Measurements from ENCODE around the gene CD109.

DNA sequence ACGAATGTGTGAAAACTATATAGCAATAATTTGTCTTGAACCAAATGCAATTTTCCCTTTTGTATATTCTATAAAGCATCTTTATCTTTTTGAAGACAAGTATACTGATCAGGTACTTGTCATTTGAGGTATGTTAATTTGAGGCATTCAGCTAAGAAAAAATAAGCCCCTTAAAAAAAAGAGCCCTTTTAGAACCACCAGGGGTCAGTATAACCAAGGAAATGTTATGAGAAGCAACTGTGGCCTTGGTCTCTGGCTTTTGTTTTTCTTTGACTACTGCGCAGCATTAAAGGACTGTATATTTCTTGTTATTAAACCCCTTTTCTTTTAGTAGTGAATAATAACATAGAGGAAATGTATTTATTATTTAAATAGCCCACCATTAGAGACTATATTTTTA lies 43.1 kb downstream of the CD109 start:
- TF ChIP-seq, protein P1, sequence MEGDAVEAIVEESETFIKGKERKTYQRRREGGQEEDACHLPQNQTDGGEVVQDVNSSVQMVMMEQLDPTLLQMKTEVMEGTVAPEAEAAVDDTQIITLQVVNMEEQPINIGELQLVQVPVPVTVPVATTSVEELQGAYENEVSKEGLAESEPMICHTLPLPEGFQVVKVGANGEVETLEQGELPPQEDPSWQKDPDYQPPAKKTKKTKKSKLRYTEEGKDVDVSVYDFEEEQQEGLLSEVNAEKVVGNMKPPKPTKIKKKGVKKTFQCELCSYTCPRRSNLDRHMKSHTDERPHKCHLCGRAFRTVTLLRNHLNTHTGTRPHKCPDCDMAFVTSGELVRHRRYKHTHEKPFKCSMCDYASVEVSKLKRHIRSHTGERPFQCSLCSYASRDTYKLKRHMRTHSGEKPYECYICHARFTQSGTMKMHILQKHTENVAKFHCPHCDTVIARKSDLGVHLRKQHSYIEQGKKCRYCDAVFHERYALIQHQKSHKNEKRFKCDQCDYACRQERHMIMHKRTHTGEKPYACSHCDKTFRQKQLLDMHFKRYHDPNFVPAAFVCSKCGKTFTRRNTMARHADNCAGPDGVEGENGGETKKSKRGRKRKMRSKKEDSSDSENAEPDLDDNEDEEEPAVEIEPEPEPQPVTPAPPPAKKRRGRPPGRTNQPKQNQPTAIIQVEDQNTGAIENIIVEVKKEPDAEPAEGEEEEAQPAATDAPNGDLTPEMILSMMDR (IDR thresholded peaks at IDR 0.05): peak in 3 of 4 experiments; percentile 61 to 87 (median 82)
- no peak for TF ChIP-seq POLR2A (IDR thresholded peaks at IDR 0.05)
